ENCODE results near the gene KRT78. TPM values are rescaled to one million over a fixed set of nuclear protein-coding genes. Genes with fewer than 3 reads are reported as not detected.
"Not testable (repeated sequence)": the region's sequence is repeated elsewhere in the genome, so short reads cannot be mapped to it uniquely, and the experiment has no call there.

Gene KRT78
- total RNA-seq, 4 donors from 2014 or later: 1.9 TPM; not detected in 3

DNA sequence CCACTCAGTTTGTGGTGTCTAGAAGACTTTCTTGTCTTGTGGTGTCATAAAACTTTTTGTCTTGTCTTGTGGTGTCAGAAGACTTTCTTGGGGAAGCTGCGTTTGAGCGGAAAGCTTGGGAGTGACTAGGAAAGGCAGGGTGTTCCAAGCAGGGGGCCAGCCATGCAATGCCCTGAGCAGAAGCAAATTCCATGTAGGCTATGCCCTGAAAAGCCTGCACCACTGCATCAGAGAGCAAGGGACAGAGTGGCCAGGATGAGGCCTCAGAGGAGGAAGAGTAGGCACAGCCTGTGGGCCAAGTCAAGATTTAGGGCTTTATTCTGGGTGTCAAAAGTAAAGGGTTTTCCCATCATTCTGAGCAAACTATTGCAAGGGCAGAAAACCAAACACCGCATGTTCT is 41.6 kb upstream of the KRT78 start:
- ATAC-seq (ENCODE audit: low FRiP score) (no peak), DNase-seq (ENCODE audit: low spot score) (no peak)
- TF ChIP-seq, protein P1, sequence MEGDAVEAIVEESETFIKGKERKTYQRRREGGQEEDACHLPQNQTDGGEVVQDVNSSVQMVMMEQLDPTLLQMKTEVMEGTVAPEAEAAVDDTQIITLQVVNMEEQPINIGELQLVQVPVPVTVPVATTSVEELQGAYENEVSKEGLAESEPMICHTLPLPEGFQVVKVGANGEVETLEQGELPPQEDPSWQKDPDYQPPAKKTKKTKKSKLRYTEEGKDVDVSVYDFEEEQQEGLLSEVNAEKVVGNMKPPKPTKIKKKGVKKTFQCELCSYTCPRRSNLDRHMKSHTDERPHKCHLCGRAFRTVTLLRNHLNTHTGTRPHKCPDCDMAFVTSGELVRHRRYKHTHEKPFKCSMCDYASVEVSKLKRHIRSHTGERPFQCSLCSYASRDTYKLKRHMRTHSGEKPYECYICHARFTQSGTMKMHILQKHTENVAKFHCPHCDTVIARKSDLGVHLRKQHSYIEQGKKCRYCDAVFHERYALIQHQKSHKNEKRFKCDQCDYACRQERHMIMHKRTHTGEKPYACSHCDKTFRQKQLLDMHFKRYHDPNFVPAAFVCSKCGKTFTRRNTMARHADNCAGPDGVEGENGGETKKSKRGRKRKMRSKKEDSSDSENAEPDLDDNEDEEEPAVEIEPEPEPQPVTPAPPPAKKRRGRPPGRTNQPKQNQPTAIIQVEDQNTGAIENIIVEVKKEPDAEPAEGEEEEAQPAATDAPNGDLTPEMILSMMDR (IDR thresholded peaks at IDR 0.05): no peak

DNA sequence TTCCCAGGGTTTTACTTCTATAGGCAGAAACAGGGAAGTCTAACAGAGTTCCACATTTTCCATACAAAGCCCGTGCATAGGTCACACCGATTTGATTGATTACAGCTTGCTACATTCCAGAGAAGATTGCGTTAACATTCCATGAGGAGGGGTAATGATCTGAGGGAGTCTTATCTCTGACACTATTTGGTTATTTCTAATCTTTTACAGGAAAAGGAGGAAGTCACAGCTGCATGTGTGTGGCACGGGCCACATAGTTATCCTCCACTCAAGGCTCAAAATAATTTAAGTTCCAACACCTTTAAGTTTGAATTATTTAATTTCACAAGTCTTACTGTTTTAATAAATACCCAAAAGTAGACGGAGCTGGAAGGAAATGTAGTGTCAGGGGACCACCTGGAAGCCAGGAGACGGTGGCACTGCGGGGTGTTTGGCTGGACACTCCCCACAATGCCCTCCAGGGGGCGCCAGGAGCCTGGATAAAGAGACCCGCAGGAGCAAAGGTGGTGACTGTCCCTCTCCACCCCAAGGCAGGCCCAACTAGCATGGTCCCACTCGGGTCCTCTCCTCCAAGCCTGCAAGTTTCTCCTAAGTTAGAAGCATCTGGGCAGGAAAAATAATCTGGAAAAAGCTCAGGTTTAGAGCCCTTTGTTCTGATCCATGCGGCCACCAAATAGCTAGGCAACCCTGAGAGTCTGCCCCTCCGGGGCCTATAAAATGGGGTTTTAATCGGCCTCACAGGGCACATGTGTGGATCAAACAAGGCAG is 35.9 kb upstream of the KRT78 start:
- TF ChIP-seq, protein P1 (IDR thresholded peaks at IDR 0.05): peak in 2 of 3 donors; percentile 45 to 91
- ATAC-seq (ENCODE audit: low FRiP score) (peak; percentile 61), DNase-seq (ENCODE audit: low spot score) (peak; percentile 86)

DNA sequence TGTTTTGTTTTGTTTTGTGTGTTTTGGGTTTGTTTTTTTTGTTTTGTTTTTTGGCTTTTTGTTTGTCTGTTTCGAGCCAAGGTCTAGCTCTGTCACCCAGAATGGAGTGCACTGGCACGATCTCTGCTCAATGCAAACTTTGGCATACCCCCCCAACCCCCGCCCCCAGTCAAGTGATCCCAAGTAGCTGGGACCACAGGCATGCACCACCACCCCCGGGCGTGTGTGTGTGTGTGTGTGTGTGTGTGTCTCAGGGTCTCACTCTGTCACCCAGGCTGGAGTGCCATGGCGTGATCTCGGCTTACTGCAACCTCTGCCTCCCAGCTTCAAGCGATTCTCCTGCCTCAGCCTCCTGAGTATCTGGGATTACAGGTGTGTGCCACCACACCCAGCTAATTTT is 31.7 kb upstream of the KRT78 start:
- not testable (repeated sequence) for ATAC-seq (ENCODE audit: low FRiP score); DNase-seq (ENCODE audit: low spot score)

DNA sequence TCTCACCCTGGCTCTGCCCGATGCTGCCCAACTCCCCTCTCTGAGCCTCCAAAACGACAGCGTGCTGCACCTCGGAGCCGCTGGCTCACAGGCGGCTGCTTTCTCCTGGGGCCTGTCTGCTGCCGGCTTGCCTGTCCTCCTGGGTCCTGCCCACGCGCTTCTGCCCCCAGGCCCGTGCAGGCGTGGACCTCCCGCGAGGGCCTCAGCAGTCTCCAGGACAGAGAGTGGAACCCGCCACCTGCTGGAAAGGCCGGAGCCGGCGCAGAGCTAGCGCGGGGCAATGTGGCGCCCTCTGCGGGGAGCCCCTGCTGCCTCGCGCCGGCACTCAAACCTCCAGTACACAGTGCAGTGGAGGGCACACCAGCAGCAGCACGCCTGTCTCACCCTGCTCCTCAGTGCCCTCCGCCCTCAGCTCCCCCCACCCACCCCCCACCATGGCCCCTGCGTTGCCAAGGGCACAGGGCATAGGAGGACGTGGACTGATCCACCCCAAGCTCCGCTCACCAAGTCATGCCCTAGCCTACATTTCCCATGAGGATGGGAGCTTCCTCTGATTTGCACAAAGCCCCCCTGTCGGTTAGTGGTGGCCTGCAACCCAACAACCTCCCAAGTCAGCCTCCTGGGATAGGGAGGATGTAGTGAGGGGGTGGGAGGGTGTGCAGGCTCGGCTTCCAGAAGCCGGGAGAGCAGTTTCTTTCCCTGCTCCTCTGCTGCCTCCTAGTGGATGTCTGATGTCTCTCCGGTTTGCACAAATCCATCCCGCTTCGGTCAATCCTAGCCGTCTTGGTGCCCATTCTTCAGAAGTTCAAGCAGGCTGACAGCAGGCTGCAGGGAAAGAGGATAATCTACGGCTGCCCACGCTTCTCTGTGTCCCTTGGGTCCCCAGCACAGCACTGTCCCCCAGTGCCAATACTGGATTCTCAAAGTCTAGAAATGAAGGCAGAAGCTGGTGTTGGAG is 30.9 kb upstream of the KRT78 start:
- TF ChIP-seq, protein P1 (IDR thresholded peaks at IDR 0.05): peak in 1 of 3 donors; percentile 66
- ATAC-seq (ENCODE audit: low FRiP score) (peak; percentile 84), DNase-seq (ENCODE audit: low spot score) (no peak)

DNA sequence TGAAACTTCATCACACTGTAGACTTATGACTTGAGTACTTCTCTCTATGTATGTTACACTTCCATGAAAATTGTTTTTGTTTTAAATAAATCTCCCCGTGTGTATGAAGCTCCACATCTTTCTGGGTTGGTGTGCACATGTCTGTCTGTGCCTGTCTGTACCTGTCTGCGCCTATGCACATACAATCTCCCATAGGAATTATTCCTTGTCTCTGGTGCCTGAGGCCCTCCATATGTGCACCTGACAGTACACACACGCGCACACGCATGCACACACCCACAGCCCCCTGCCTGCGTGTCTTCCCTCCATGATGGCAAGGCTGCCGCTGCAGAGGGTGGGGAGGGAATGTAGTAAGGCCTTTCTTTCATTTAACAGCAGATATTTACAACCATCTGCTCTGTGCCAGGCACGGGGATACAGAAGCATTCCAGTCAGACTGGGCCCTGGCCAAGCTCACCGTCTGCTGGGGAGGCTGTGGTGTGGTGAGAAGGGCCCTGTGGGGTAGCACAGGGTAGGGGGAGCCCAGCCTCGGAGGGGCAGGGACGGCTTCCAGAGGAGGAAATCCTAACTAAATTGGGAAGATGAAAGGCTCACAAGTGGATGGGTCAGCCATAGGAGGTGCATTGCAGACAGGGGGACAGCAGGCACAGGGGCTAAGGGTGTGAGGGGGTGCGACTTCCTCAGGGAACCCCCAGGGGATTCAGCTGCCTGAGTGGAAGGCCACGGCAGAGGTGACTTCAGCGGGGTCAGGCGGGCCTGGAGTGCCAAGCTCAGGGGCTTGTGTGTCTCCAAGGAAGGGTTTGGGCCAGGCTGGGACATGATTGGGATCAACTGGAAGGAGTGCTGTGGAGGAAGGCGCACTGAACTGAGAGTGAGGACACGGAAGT is 30.0 kb upstream of the KRT78 start:
- TF ChIP-seq, protein P1 (IDR thresholded peaks at IDR 0.05): no peak
- ATAC-seq (ENCODE audit: low FRiP score) (no peak), DNase-seq (ENCODE audit: low spot score) (no peak)

DNA sequence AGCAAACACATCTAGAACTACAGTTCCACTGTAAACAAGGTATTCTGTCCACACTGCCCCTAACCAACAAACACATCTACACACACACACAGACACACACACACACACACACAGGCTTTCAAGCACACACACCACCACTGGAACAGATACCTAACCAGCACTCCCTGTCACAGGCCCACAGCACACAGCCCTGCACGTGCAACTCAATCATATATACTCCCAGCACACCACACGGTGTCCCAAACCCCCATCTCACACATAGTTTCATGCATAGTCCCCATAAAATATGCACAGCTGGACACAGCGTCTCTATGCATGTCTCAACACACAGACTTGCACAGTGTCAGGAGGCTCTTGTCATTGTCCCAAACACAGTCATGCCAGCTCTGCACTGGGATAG is 28.4 kb upstream of the KRT78 start:
- DNase-seq (ENCODE audit: low spot score) (no peak), ATAC-seq (ENCODE audit: low FRiP score) (no peak)
- TF ChIP-seq, protein P1 (IDR thresholded peaks at IDR 0.05): no peak

Measured in omental fat pad (tissue), 4 donors.